GM12873 (cell line): ENCODE results near the gene AMER3.

Source experiments
- CTCF ChIP-seq: IDR thresholded peaks from 2 replicates; pipeline ENCODE4 v1.5.1; 2012; ENCODE audit warnings: low read depth, mild to moderate bottlenecking, moderate library complexity, low read length, control low read depth; ENCODE audit not compliant: insufficient read depth; ENCODE audit errors: missing control alignments

The AMER3 gene

GRCh38 chr2:130776550-130776949, 21.2 kb downstream of the AMER3 start:
- no peak for TF ChIP-seq CTCF

DNA sequence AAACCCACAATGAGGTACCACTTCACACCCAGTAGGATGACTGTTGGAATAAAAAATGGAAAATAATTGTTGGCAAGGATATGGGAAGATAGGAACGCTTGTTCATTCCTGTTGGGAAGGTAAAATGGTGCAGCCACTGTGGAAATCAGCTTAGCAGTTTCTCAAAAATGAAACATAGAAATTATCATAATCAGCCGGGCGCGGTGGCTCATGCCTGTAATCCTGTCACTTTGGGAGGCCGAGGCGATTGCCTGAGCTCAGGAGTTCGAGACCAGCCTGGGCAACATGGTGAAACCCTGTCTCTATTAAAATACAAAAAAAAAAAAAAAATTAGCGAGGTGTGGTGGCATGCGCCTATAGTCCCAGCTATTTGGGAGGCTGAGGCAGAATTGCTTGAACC, 23.4 kb downstream of the AMER3 start:
- no peak for TF ChIP-seq CTCF

DNA sequence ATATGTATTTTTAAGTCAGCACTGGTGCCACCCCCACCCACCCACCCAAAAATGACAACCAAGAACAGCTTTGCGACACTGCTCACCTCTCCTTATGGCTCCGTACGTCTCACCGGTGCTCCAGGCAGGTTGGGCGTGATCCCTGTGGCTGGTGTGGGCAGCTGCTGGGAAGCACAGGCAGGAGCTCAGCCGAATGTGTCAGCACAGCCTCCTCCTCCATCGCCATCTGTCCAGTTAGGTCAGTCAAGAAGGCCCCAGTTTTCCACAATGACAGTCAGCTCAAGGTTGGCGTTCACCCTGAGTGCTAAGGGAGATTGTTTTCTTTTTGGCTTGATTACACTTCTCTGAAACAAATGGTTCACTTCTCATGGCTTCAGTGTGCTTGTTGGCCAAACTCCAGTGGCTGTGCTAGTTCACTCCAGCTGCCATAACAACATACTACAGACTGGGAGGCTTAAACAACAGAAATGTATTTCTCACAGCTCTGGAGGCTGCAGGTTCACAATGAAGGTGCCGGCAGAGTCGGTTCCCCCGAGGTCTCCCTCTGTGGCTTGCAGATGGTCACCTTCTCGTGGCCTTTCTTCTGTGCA, 30.2 kb downstream of the AMER3 start:
- no peak for TF ChIP-seq CTCF

DNA sequence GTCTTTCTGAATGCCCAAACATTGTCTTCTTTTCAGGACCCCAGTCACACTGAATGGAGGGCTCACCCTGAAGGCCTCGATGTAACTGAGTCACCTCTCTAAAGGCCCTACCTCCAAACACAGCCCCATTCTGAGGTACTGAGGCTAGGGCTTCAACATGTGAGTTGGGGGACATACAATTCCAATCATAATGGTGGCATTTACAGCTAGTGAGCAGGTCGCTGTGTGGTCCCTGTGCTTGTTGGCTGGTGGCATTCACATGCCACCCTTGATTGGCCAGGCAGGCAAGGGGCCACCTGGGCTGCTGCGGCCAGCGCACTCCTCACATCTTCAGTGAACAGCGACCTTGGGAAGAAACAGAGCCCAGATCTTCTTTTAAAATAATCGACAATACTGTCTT, 30.7 kb downstream of the AMER3 start:
- no peak for TF ChIP-seq CTCF

- TF ChIP-seq CTCF = no peak
Measured at GRCh38 chr2:130787841-130788240, 32.5 kb downstream of the AMER3 start.

DNA sequence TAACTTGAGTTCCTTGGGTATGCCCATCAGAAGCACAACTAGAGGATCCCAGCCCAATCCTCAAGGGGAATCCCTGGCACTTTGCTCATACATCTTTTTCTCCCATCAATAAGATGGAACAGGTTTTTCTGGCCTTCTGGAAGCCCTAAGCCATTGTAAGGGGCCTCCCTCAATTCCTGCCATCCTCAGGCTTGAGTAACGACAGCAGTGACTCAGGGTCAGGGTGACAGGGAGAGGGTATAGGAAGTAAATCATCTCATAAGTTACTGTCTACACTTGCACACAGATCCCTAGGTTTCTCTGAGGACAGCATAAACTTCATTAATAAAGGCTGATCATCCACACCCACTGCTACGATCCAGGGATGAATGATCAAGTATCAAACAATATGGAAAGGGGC, 35.0 kb downstream of the AMER3 start:
- no peak for TF ChIP-seq CTCF

DNA sequence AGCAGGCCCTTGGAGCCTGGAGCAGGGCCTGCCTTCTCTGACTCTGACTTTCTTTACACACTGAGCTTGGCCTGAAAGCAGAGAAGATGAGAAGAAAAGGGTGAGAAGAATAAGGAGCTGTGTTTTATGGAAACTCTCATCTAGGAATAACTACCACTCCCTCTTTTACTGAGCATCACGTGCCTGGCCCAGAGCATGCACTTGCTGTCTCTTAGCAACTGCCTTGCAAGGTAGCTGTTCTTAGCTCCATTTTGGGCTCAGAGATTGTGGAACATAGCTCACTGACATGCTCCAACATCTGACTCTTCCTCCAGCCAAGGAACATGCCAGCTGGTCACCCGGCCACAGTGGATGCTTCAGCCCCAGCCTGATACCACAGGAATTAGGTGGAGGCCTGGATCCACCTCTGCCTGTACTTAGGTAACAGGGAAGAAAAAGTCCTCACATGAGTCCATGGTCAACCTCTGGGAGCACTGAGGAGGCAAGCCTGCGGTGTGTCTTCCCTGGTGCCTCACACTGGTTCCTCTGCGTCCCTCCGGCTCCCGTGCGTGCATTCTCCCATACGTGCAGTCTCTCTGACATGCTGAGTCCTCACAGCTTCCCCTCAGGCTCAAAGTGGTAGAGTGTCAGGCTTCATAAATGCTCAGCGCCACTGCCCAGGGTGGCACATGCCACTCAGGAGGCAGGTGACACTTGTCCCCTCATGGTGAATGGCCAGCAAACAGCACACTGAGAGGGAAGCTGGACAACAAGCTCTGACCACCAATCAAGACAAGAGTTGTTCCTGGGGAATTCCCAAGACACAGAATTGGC, 35.7 kb downstream of the AMER3 start:
- TF ChIP-seq CTCF = no peak
